Mesenchymal stem cell (in vitro differentiated cells and primary cell): ENCODE results near the gene RABGGTB.
A peak's percentile ranks its signal among the peaks of the same experiment; 100 is the strongest.
"Not testable (repeated sequence)": the region's sequence is repeated elsewhere in the genome, so short reads cannot be mapped to it uniquely, and the experiment has no call there.

ENCODE experiments used
- DNase-seq: peaks from one replicate; pipeline ENCODE4 v3.0.0-alpha.2; 2013
- H2AFZ ChIP-seq: one replicate; pipeline ENCODE4 v1.6.1; 2013; ENCODE audit warnings: low read depth, mild to moderate bottlenecking, control low read depth, inconsistent platforms, low read length, moderate library complexity
- H2AK5ac ChIP-seq: 2 replicates; pipeline ENCODE4 v1.6.1; 2013; ENCODE audit warnings: low read length, moderate library complexity, mild to moderate bottlenecking, inconsistent platforms; ENCODE audit not compliant: severe bottlenecking
- H2BK120ac ChIP-seq: one replicate; pipeline ENCODE4 v1.6.1; 2013; ENCODE audit warnings: low read depth, mild to moderate bottlenecking, inconsistent platforms, low read length, moderate library complexity
- H2BK12ac ChIP-seq, 2 experiments: one replicate each; pipeline ENCODE4 v1.6.1; 2013; ENCODE audit warnings: inconsistent platforms in 2 of 2, low read length in 2 of 2, mild to moderate bottlenecking in 2 of 2, moderate library complexity in 2 of 2, control low read depth in 1 of 2
- H2BK15ac ChIP-seq: one replicate; pipeline ENCODE4 v1.6.1; 2013; ENCODE audit warnings: mild to moderate bottlenecking, low read depth, inconsistent platforms; ENCODE audit not compliant: poor library complexity, severe bottlenecking
- H2BK5ac ChIP-seq: 2 replicates; pipeline ENCODE4 v1.6.1; 2013; ENCODE audit warnings: low read depth, mild to moderate bottlenecking, low read length, control low read depth, inconsistent platforms; ENCODE audit not compliant: poor library complexity, severe bottlenecking
- H3K14ac ChIP-seq, 2 experiments: one replicate each; pipeline ENCODE4 v1.6.1; 2013; ENCODE audit warnings: inconsistent platforms in 2 of 2, low read length in 2 of 2, control low read depth in 1 of 2, mild to moderate bottlenecking in 1 of 2, moderate library complexity in 1 of 2
- H3K18ac ChIP-seq, 2 experiments: one replicate each; pipeline ENCODE4 v1.6.1; 2013; ENCODE audit warnings: inconsistent platforms in 2 of 2, low read length in 2 of 2, control low read depth in 1 of 2, low read depth in 1 of 2, mild to moderate bottlenecking in 1 of 2
- H3K23ac ChIP-seq, 2 experiments: one replicate each; pipeline ENCODE4 v1.6.1; 2013; ENCODE audit warnings: inconsistent platforms in 2 of 2, low read length in 2 of 2, mild to moderate bottlenecking in 2 of 2, moderate library complexity in 2 of 2, control low read depth in 1 of 2
- H3K27ac ChIP-seq: 2 replicates; pipeline ENCODE4 v1.5.1; 2013; ENCODE audit warnings: mild to moderate bottlenecking, moderate library complexity, low read length, control low read depth, inconsistent platforms; ENCODE audit not compliant: poor library complexity, severe bottlenecking
- H3K27me3 ChIP-seq, 2 experiments: 2 replicates each; pipeline versions ENCODE4 v1.6.1 to v1.7.0; 2013; ENCODE audit warnings: low read length in 2 of 2, mild to moderate bottlenecking in 2 of 2, moderate library complexity in 2 of 2, control low read depth in 1 of 2, inconsistent platforms in 1 of 2; ENCODE audit not compliant: control insufficient read depth in 1 of 2, insufficient read depth in 1 of 2
- H3K36me3 ChIP-seq, 2 experiments: 2 replicates each; pipeline versions ENCODE4 v1.6.1 to v1.7.0; 2013; ENCODE audit warnings: low read length in 2 of 2, control low read depth in 1 of 2, inconsistent platforms in 1 of 2, low read depth in 1 of 2, mild to moderate bottlenecking in 1 of 2; ENCODE audit not compliant: insufficient read depth in 2 of 2, control insufficient read depth in 1 of 2
- H3K4ac ChIP-seq, 2 experiments: one replicate each; pipeline ENCODE4 v1.6.1; 2013; ENCODE audit warnings: inconsistent platforms in 2 of 2, low read length in 2 of 2, mild to moderate bottlenecking in 2 of 2, moderate library complexity in 2 of 2, control low read depth in 1 of 2, low read depth in 1 of 2
- H3K4me1 ChIP-seq: 2 replicates; pipeline ENCODE4 v1.6.1; 2013; ENCODE audit warnings: low read depth, low read length, control low read depth; ENCODE audit not compliant: control insufficient read depth, insufficient read depth
- H3K4me2 ChIP-seq: 2 replicates; pipeline ENCODE4 v1.6.1; 2013; ENCODE audit warnings: low read length, mild to moderate bottlenecking, inconsistent platforms; ENCODE audit not compliant: poor library complexity, severe bottlenecking
- H3K4me3 ChIP-seq, 2 experiments: 2 replicates each; pipeline versions ENCODE4 v1.5.1 to v1.7.0; 2013; ENCODE audit warnings: low read length in 2 of 2, mild to moderate bottlenecking in 2 of 2, control low read depth in 1 of 2, low read depth in 1 of 2; ENCODE audit not compliant: insufficient read depth in 1 of 2
- H3K79me1 ChIP-seq: replicated peaks from 2 replicates; pipeline ENCODE4 v1.6.1; 2013; ENCODE audit warnings: mild to moderate bottlenecking, control low read depth, low read length, inconsistent platforms; ENCODE audit not compliant: poor library complexity, severe bottlenecking
- H3K9ac ChIP-seq: 2 replicates; pipeline ENCODE4 v1.7.0; 2013; ENCODE audit warnings: mild to moderate bottlenecking, low read length, moderate library complexity
- H3K9me3 ChIP-seq: 2 replicates; pipeline ENCODE4 v1.7.0; 2013; ENCODE audit warnings: mild to moderate bottlenecking, low read length; ENCODE audit not compliant: control insufficient read depth
- H4K8ac ChIP-seq: one replicate; pipeline ENCODE4 v1.6.1; 2013; ENCODE audit warnings: inconsistent platforms, mild to moderate bottlenecking, low read length, moderate library complexity
- H4K91ac ChIP-seq: one replicate; pipeline ENCODE4 v1.6.1; 2013; ENCODE audit warnings: mild to moderate bottlenecking, low read length, inconsistent platforms
- WGBS: methylation state at CpG from one replicate; pipeline ENCODE4 v1.1.7; 2013; ENCODE audit warnings: mixed read lengths; 5-methylcytosine and 5-hydroxymethylcytosine counted together

The RABGGTB gene

DNA sequence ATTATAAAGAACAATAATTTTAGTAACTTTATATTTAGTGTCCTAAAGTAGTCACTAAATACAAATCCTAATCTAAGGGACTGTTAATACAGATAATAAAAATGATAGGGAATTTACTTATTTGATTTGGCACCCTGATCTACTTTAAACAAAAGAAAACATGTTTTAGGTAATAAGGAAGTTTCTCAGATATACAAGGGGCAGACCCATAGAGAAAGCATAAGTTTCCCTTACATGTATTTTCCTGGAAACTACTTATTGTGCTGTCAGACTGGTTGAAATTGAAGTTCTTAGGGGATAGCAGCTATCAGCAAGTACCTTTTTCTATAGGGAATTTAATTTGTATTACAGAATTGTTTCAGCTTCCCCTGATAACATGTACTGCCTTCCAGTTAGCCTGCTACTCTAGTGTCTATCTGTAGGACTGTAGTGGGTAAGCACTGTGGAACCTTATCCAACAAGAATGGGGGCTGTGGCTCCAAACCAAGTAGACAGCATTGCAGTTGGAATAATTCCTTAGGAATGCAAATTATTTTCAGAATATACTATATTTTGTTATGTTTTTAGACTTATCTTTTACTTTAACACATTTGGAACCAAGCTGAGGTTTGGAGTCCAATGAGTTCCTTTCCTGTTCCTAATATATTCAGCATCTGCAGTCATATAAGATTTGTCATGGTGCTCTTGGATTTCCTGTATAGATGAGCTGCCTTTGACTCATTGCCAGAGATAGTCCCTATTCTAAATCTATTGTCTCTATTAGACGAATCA is 25.3 kb downstream of the RABGGTB start:
- Histone ChIP-seq H3K9ac (no peak overlapping the region), H3K4ac (no peak overlapping the region), H2AK5ac (no peak overlapping the region), H4K91ac (no peak overlapping the region), H3K14ac (no peak overlapping the region), H3K27ac (no peak overlapping the region), H3K4me2 (no peak overlapping the region), H3K23ac (no peak overlapping the region), H3K4me1 (peaks cover 3% of the 10 kb centered on the region), H3K79me1 (no peaks in the 10 kb centered on the region), H2AFZ (no peak overlapping the region), H2BK120ac (no peak overlapping the region), H3K4me3 (no peak overlapping the region), H4K8ac (no peak overlapping the region), H3K36me3 (no peaks in the 10 kb centered on the region), H3K18ac (no peak overlapping the region), H2BK15ac (no peak overlapping the region), H2BK12ac (no peak overlapping the region), H2BK5ac (no peak overlapping the region), H3K27me3 (no peaks in the 10 kb centered on the region), H3K9me3 (no peaks in the 10 kb centered on the region)
- peak; percentile 16 for DNase-seq
- no CpG with 5 or more reads among the region's 1 CpG for WGBS

DNA sequence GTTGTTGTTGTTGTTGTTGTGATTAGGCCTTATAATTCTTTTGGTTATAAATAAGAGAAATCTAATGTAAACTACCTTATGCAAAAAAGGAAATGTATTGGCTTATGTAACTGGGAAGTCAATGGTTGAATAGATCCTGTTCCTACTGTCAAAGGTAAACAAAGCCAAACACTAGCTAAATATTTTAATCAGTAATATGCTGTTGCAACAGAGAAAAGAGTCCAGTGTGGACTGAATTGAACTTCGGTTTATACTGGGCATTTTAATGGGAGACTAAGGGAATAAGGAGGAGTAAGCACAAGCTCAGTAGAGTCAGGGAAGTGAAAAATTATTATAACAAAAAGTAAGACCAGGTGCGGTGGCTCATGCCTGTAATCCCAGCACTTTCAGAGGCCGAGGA is 26.0 kb downstream of the RABGGTB start:
- Histone ChIP-seq H2BK15ac (no peak overlapping the region), H3K23ac (no peak overlapping the region), H3K36me3 (no peaks in the 10 kb centered on the region), H3K4me1 (peaks cover 3% of the 10 kb centered on the region), H3K27ac (no peak overlapping the region), H3K27me3 (no peaks in the 10 kb centered on the region), H3K18ac (no peak overlapping the region), H3K4me2 (no peak overlapping the region), H2BK12ac (no peak overlapping the region), H4K8ac (no peak overlapping the region), H3K14ac (no peak overlapping the region), H2BK120ac (no peak overlapping the region), H2AK5ac (no peak overlapping the region), H3K9ac (no peak overlapping the region), H3K9me3 (no peaks in the 10 kb centered on the region), H3K79me1 (no peaks in the 10 kb centered on the region), H2AFZ (no peak overlapping the region), H2BK5ac (no peak overlapping the region), H4K91ac (no peak overlapping the region), H3K4me3 (no peak overlapping the region), H3K4ac (no peak overlapping the region)
- 98% methylated on average over 3 of the region's 3 CpGs for WGBS
- DNase-seq = no peak

DNA sequence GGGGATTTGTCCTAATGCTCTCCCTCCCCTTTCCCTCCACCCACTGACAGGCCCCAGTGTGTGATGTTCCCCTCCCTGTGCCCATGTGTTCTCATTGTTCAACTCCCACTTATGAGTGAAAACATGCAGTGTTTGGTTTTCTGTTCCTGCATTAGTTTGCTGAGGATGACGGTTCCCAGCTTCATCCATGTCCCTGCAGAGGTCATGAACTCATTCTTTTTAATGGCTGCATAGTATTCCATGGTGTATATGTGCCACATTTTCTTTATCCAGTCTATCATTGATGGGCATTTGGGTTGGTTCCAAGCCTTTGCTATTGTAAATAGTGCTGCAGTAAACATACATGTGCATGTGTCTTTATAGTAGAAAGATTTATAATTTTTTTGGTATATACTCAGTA is 37.5 kb downstream of the RABGGTB start:
- H3K14ac ChIP-seq, H2AFZ ChIP-seq, H2BK120ac ChIP-seq, H4K91ac ChIP-seq, H2BK12ac ChIP-seq, H2AK5ac ChIP-seq, H3K9ac ChIP-seq, H3K23ac ChIP-seq, H3K27ac ChIP-seq, H3K4me3 ChIP-seq, H2BK5ac ChIP-seq, H3K36me3 ChIP-seq, H3K79me1 ChIP-seq, H3K27me3 ChIP-seq, DNase-seq, H2BK15ac ChIP-seq, H3K4me1 ChIP-seq, H3K4ac ChIP-seq, H3K4me2 ChIP-seq, H3K9me3 ChIP-seq, H4K8ac ChIP-seq, H3K18ac ChIP-seq: not testable (repeated sequence)
- WGBS = 83% methylated on average over 1 of the region's 1 CpG

DNA sequence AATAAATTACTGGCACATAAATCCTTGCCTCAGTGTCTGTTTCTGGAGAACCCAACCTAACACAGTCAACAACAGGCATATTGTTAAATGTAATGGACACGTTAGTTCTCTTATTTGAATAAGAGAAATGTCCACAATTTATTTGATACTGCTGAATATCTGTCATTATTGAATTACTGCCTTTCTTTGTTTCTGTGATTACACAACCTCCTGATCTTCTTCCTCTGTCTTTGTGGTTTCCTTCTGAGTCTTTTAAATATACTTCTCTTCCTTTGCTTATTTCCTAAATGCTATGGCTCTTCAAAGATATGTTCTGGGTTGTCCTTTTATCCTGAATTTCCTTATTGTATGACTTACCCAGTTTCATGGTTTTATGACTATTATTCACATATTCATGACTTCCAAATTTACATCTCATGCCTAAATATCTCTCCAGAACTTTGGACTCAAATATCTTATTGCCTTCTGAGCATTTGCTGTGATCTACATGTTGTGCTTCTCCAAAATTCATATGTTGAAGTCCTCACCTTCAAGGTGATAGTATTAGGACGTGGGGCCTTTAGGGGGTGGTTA is 50.6 kb downstream of the RABGGTB start:
- no peaks in the 10 kb centered on the region for H3K36me3 ChIP-seq
- H3K9me3 ChIP-seq = peaks cover 4% of the 10 kb centered on the region
- no peak overlapping the region for H3K18ac ChIP-seq
- H4K91ac ChIP-seq = no peak overlapping the region
- no peak overlapping the region for H3K27ac ChIP-seq
- no peak overlapping the region for H3K23ac ChIP-seq
- H2BK120ac ChIP-seq = no peak overlapping the region
- no peak overlapping the region for H2BK5ac ChIP-seq
- no peaks in the 10 kb centered on the region for H3K27me3 ChIP-seq
- H3K4ac ChIP-seq = no peak overlapping the region
- no peak overlapping the region for H2BK12ac ChIP-seq
- H2BK15ac ChIP-seq = no peak overlapping the region
- H3K14ac ChIP-seq = no peak overlapping the region
- H2AFZ ChIP-seq = no peak overlapping the region
- H3K9ac ChIP-seq = no peak overlapping the region
- H3K4me2 ChIP-seq = no peak overlapping the region
- DNase-seq = no peak
- H2AK5ac ChIP-seq = no peak overlapping the region
- H3K4me1 ChIP-seq = no peaks in the 10 kb centered on the region
- H3K79me1 ChIP-seq = no peaks in the 10 kb centered on the region
- H4K8ac ChIP-seq = no peak overlapping the region
- WGBS = 37% methylated on average over 1 of the region's 2 CpGs
- H3K4me3 ChIP-seq = no peak overlapping the region
